Measurements from ENCODE around the gene CHMP6.

CHMP6 gene

GRCh38 chr17:80978499-80979497 is 12.8 kb upstream of the CHMP6 start:
- no peak overlapping the region for H3K4ac ChIP-seq (ENCODE audit: low read length)
- peaks cover 0 to 15% (median 2%) of the 10 kb centered on the region in 3 experiments for H3K27me3 ChIP-seq (ENCODE audit: control insufficient read depth in 3 of 3, insufficient read depth in 3 of 3, low read depth in 1 of 3, low read length in 3 of 3)
- no peak overlapping the region for H3K4me3 ChIP-seq (ENCODE audit: low read length in 2 of 2)
- no CpG with 5 or more reads among the region's 31 CpGs for WGBS, 2 donors (ENCODE audit: extremely low coverage in 2 of 2, insufficient read length in 2 of 2, insufficient replicate concordance in 1 of 2)
- H2AK5ac ChIP-seq (ENCODE audit: low read depth, low read length) = peak overlapping the region; percentile 42
- no peak overlapping the region for H2BK12ac ChIP-seq (ENCODE audit: low read length)
- no peaks in the 10 kb centered on the region for H3K79me1 ChIP-seq (ENCODE audit: low read depth, low read length)
- no peak overlapping the region for H3K9ac ChIP-seq (ENCODE audit: low read depth, low read length, poor library complexity)
- no peak overlapping the region for H3K27ac ChIP-seq (replicated peaks; ENCODE audit: low read length)
- no peak overlapping the region for H2BK15ac ChIP-seq (ENCODE audit: low read length)
- no peak overlapping the region for H2BK5ac ChIP-seq (ENCODE audit: low read length)
- H4K8ac ChIP-seq (ENCODE audit: low read depth, low read length) = no peak overlapping the region
- DNase-seq (ENCODE audit: low spot score) = no peak
- peaks cover 0 to 3% of the 10 kb centered on the region in 2 donors for H3K4me1 ChIP-seq (ENCODE audit: control insufficient read depth in 2 of 2, insufficient read depth in 1 of 2, low read depth in 1 of 2, low read length in 2 of 2)
- peak overlapping the region; percentile 25 for H3K18ac ChIP-seq (ENCODE audit: low read length)
- H3K36me3 ChIP-seq (replicated peaks in 1 of 2; ENCODE audit: control insufficient read depth in 2 of 2, insufficient read depth in 2 of 2, low read length in 2 of 2) = no peaks in the 10 kb centered on the region
- peaks cover 0 to 2% of the 10 kb centered on the region in 2 donors for H3K9me3 ChIP-seq (replicated peaks in 1 of 2; ENCODE audit: control insufficient read depth in 2 of 2, insufficient read depth in 1 of 2, low read depth in 1 of 2, low read length in 2 of 2)
- H4K91ac ChIP-seq (ENCODE audit: low read depth, low read length, poor library complexity) = no peak overlapping the region
- H3K23ac ChIP-seq (ENCODE audit: low read depth, low read length, poor library complexity) = peak overlapping the region; percentile 29
- no peak overlapping the region for H3K4me2 ChIP-seq (ENCODE audit: insufficient read depth, low read length, poor library complexity, severe bottlenecking)
- H2AFZ ChIP-seq (ENCODE audit: low read length) = no peak overlapping the region
- H2BK120ac ChIP-seq (ENCODE audit: low read depth, low read length) = no peak overlapping the region
- no peak overlapping the region for H3K14ac ChIP-seq (ENCODE audit: low read length)

- Histone ChIP-seq H2AFZ (ENCODE audit: low read length) (no peak overlapping the region), H4K91ac (ENCODE audit: low read depth, low read length, poor library complexity) (peak overlapping the region; percentile 82), H3K36me3 (replicated peaks in 1 of 2; ENCODE audit: control insufficient read depth in 2 of 2, insufficient read depth in 2 of 2, low read length in 2 of 2) (no peaks in the 10 kb centered on the region), H3K9ac (ENCODE audit: low read depth, low read length, poor library complexity) (no peak overlapping the region), H2BK12ac (ENCODE audit: low read length) (peak overlapping the region; percentile 41), H3K4me2 (ENCODE audit: insufficient read depth, low read length, poor library complexity, severe bottlenecking) (no peak overlapping the region), H3K14ac (ENCODE audit: low read length) (peak overlapping the region; percentile 56), H3K4me3 (ENCODE audit: low read length in 2 of 2) (no peak overlapping the region), H3K79me1 (ENCODE audit: low read depth, low read length) (no peaks in the 10 kb centered on the region), H3K23ac (ENCODE audit: low read depth, low read length, poor library complexity) (peak overlapping the region; percentile 81), H2BK120ac (ENCODE audit: low read depth, low read length) (no peak overlapping the region), H3K18ac (ENCODE audit: low read length) (peak overlapping the region; percentile 52), H3K27ac (replicated peaks; ENCODE audit: low read length) (no peak overlapping the region), H3K27me3 (ENCODE audit: control insufficient read depth in 3 of 3, insufficient read depth in 3 of 3, low read depth in 1 of 3, low read length in 3 of 3) (peaks cover 0 to 15% (median 2%) of the 10 kb centered on the region in 3 experiments), H2BK5ac (ENCODE audit: low read length) (no peak overlapping the region), H3K4ac (ENCODE audit: low read length) (peak overlapping the region; percentile 95), H3K9me3 (replicated peaks in 1 of 2; ENCODE audit: control insufficient read depth in 2 of 2, insufficient read depth in 1 of 2, low read depth in 1 of 2, low read length in 2 of 2) (peaks cover 0 to 2% of the 10 kb centered on the region in 2 donors), H3K4me1 (ENCODE audit: control insufficient read depth in 2 of 2, insufficient read depth in 1 of 2, low read depth in 1 of 2, low read length in 2 of 2) (peaks cover 2 to 4% of the 10 kb centered on the region in 2 donors), H4K8ac (ENCODE audit: low read depth, low read length) (no peak overlapping the region), H2AK5ac (ENCODE audit: low read depth, low read length) (peak overlapping the region; percentile 74), H2BK15ac (ENCODE audit: low read length) (peak overlapping the region; percentile 97)
- no CpG with 5 or more reads among the region's 26 CpGs for WGBS, 2 donors (ENCODE audit: extremely low coverage in 2 of 2, insufficient read length in 2 of 2, insufficient replicate concordance in 1 of 2)
- no peak for DNase-seq (ENCODE audit: low spot score)
These were observed 11.9 kb upstream of the CHMP6 start for GRCh38 chr17:80979547-80980378.

- Histone ChIP-seq H2BK120ac (ENCODE audit: low read depth, low read length) (no peak overlapping the region), H4K91ac (ENCODE audit: low read depth, low read length, poor library complexity) (peak overlapping the region; percentile 82), H2AFZ (ENCODE audit: low read length) (peak overlapping the region; percentile 98), H3K9me3 (replicated peaks in 1 of 2; ENCODE audit: control insufficient read depth in 2 of 2, insufficient read depth in 1 of 2, low read depth in 1 of 2, low read length in 2 of 2) (peaks cover 0 to 2% of the 10 kb centered on the region in 2 donors), H3K4me1 (ENCODE audit: control insufficient read depth in 2 of 2, insufficient read depth in 1 of 2, low read depth in 1 of 2, low read length in 2 of 2) (peaks cover 6 to 7% of the 10 kb centered on the region in 2 donors), H3K27me3 (ENCODE audit: control insufficient read depth in 3 of 3, insufficient read depth in 3 of 3, low read depth in 1 of 3, low read length in 3 of 3) (peaks cover 0 to 15% (median 2%) of the 10 kb centered on the region in 3 experiments), H2AK5ac (ENCODE audit: low read depth, low read length) (no peak overlapping the region), H3K18ac (ENCODE audit: low read length) (peak overlapping the region; percentile 52), H3K4me3 (ENCODE audit: low read length in 2 of 2) (no peak overlapping the region), H3K79me1 (ENCODE audit: low read depth, low read length) (no peaks in the 10 kb centered on the region), H3K36me3 (replicated peaks in 1 of 2; ENCODE audit: control insufficient read depth in 2 of 2, insufficient read depth in 2 of 2, low read length in 2 of 2) (no peaks in the 10 kb centered on the region), H3K27ac (replicated peaks; ENCODE audit: low read length) (no peak overlapping the region), H4K8ac (ENCODE audit: low read depth, low read length) (no peak overlapping the region), H3K9ac (ENCODE audit: low read depth, low read length, poor library complexity) (no peak overlapping the region), H2BK5ac (ENCODE audit: low read length) (no peak overlapping the region), H2BK15ac (ENCODE audit: low read length) (peak overlapping the region; percentile 97), H3K4ac (ENCODE audit: low read length) (no peak overlapping the region), H3K14ac (ENCODE audit: low read length) (no peak overlapping the region), H2BK12ac (ENCODE audit: low read length) (no peak overlapping the region), H3K4me2 (ENCODE audit: insufficient read depth, low read length, poor library complexity, severe bottlenecking) (peak overlapping the region; percentile 66), H3K23ac (ENCODE audit: low read depth, low read length, poor library complexity) (peak overlapping the region; percentile 81)
- WGBS, 2 donors (ENCODE audit: extremely low coverage in 2 of 2, insufficient read length in 2 of 2, insufficient replicate concordance in 1 of 2) = 100% methylated on average over 4 of the region's 7 CpGs; no CpG with 5 or more reads in 1 of the 2 donors
- no peak for DNase-seq (ENCODE audit: low spot score)
These were observed 11.1 kb upstream of the CHMP6 start for GRCh38 chr17:80980397-80981061.
